ENCODE measurements around the gene LRPPRC. TPM values are rescaled to one million over a fixed set of nuclear protein-coding genes. Genes with fewer than 3 reads are reported as not detected.

LRPPRC gene
- total and polyA plus RNA-seq, 2 experiments from 2014 or later = 27.7 to 38.0 TPM

DNA sequence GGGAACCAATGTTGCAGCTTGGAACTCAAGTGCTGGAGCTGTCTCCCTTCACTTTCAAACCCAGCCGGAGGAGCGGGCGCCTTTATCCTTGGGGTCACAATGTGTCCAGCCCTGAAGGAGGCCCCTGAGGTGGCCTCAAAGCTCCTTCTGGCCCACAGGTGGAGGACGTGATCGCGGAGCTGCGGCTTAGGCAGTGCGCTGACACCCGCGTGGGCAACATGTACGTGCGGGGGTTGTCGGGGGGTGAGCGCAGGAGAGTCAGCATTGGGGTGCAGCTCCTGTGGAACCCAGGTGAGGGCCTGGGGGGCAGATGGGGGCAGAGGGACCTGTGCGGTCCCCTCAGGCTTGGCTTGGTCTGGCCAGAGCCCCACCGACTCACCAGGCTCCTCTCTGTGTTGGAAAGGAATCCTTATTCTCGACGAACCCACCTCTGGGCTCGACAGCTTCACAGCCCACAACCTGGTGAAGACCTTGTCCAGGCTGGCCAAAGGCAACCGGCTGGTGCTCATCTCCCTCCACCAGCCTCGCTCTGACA is 143.5 kb downstream of the LRPPRC start:
- H3K27me3 ChIP-seq (replicated peaks; ENCODE audit: insufficient read depth) = peaks cover 39% of the 10 kb centered on the region
- H3K9me3 ChIP-seq (ENCODE audit: low read depth) = no peaks in the 10 kb centered on the region
- DNase-seq = no peak
- H2AFZ ChIP-seq = no peak overlapping the region
- H3K4me1 ChIP-seq (ENCODE audit: insufficient read depth) = no peaks in the 10 kb centered on the region
- no peak overlapping the region for H3K4me2 ChIP-seq (ENCODE audit: unreplicated experiment)
- no peak overlapping the region for H3K4me3 ChIP-seq
- no peak overlapping the region for H3K27ac ChIP-seq
- H3K36me3 ChIP-seq (ENCODE audit: low read depth) = no peaks in the 10 kb centered on the region
- H3F3A ChIP-seq (ENCODE audit: insufficient read depth) = no peaks in the 10 kb centered on the region
- WGBS, 2 experiments (ENCODE audit: low coverage in 1 of 2, low lambda C conversion rate in 2 of 2, missing lambda C conversion rate in 2 of 2) = 77 to 85% methylated on average over 19 to 21 of the region's 21 CpGs
- no peaks in the 10 kb centered on the region for H3K79me2 ChIP-seq (ENCODE audit: insufficient read depth)
- no peaks in the 10 kb centered on the region for H4K20me1 ChIP-seq (ENCODE audit: insufficient read depth)
- in situ Hi-C loops (cut with MboI) = no loop called here
- no peaks in the 10 kb centered on the region for H3K9me2 ChIP-seq (ENCODE audit: insufficient read depth)
- TF ChIP-seq EZH2 (IDR thresholded peaks at IDR 0.05; ENCODE audit: insufficient read depth, poor library complexity, severe bottlenecking) = no peak
- H3K9ac ChIP-seq = no peak overlapping the region

DNA sequence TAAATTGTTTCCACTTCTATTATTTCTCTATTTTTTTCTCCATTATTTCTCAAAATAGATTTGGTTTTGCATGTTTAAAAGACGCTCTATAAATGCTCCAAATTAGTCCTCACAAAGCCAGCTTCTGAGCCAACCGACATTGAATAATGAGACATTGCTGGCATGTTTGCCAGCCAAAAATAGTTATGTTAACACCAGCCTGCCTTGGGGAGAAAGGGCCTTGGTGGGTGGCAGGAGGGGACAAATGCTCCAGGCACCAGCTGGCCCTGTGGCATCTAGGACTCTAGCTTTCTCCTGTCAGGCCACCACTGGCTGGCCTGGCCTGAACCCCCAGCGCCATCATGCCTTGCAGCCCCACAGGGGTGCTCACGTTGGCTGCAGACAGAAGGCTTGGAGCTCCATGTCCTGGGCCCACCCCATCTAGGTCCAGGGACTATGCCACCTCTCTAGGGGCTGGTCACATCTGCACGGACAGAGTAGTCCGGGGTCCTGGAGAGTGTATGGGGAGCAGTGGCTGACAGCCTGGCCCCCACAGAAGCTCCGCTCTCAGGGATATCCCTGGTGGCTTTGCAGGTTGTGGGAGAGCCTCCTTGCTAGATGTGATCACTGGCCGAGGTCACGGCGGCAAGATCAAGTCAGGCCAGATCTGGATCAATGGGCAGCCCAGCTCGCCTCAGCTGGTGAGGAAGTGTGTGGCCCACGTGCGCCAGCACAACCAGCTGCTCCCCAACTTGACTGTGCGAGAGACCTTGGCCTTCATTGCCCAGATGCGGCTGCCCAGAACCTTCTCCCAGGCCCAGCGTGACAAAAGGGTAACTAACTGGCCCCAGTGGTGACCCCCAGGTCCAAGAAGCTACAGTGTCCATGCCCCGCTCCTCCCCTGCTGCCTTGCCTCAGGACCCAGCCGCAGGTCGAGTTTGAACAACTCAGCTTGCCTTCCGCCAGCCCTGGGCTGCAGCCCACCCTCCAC is 144.5 kb downstream of the LRPPRC start:
- Histone ChIP-seq H3K27me3 (replicated peaks; ENCODE audit: insufficient read depth) (peaks cover 30% of the 10 kb centered on the region), H3K27ac (no peak overlapping the region), H3K9me2 (ENCODE audit: insufficient read depth) (no peaks in the 10 kb centered on the region), H3K9ac (no peak overlapping the region), H3K79me2 (ENCODE audit: insufficient read depth) (no peaks in the 10 kb centered on the region), H4K20me1 (ENCODE audit: insufficient read depth) (no peaks in the 10 kb centered on the region), H2AFZ (no peak overlapping the region), H3K4me3 (no peak overlapping the region), H3K4me2 (ENCODE audit: unreplicated experiment) (no peak overlapping the region), H3K9me3 (ENCODE audit: low read depth) (no peaks in the 10 kb centered on the region), H3K4me1 (ENCODE audit: insufficient read depth) (no peaks in the 10 kb centered on the region), H3F3A (ENCODE audit: insufficient read depth) (no peaks in the 10 kb centered on the region), H3K36me3 (ENCODE audit: low read depth) (no peaks in the 10 kb centered on the region)
- in situ Hi-C loops (cut with MboI) = no loop called here
- 73 to 77% methylated on average over 19 to 20 of the region's 20 CpGs for WGBS, 2 experiments (ENCODE audit: low coverage in 1 of 2, low lambda C conversion rate in 2 of 2, missing lambda C conversion rate in 2 of 2)
- no peak for DNase-seq
- TF ChIP-seq EZH2phosphoT487 (IDR thresholded peaks at IDR 0.05; ENCODE audit: insufficient read depth, low read depth) (no peak), EZH2 (IDR thresholded peaks at IDR 0.05; ENCODE audit: insufficient read depth, poor library complexity, severe bottlenecking) (no peak)

DNA sequence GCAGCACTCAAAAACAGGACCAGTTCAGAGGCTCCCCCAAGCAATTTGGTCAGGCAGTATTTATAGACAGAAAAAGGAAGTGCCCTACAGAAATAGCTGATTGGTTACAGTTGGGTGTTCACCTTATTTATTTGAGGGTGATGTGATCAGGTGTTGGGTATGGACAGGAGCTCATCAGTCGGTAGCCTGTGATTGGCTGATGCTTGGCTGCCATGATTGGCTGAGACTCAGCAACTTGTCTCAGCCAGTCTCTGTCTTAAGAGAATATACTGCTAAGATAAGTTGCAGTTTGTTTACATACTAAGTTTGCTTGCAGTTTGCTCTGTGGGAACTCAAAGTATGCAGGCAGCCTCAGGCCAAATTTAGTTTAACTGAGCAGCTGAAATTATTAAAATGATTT is 147.6 kb downstream of the LRPPRC start:
- no peaks in the 10 kb centered on the region for H3K4me1 ChIP-seq (ENCODE audit: insufficient read depth)
- H3F3A ChIP-seq (ENCODE audit: insufficient read depth) = no peaks in the 10 kb centered on the region
- H3K4me3 ChIP-seq = no peak overlapping the region
- no peak overlapping the region for H3K27ac ChIP-seq
- no peak for DNase-seq
- H3K79me2 ChIP-seq (ENCODE audit: insufficient read depth) = no peaks in the 10 kb centered on the region
- no peak overlapping the region for H3K9ac ChIP-seq
- H3K9me2 ChIP-seq (ENCODE audit: insufficient read depth) = no peaks in the 10 kb centered on the region
- no peaks in the 10 kb centered on the region for H3K9me3 ChIP-seq (ENCODE audit: low read depth)
- in situ Hi-C loops (cut with MboI) = no loop called here
- H3K27me3 ChIP-seq (replicated peaks; ENCODE audit: insufficient read depth) = peaks cover 7% of the 10 kb centered on the region
- H3K36me3 ChIP-seq (ENCODE audit: low read depth) = no peaks in the 10 kb centered on the region
- WGBS, 2 experiments (ENCODE audit: low coverage in 1 of 2, low lambda C conversion rate in 2 of 2, missing lambda C conversion rate in 2 of 2) = 79 to 91% methylated on average over 1 of the region's 1 CpG
- no peak overlapping the region for H3K4me2 ChIP-seq (ENCODE audit: unreplicated experiment)
- H4K20me1 ChIP-seq (ENCODE audit: insufficient read depth) = no peaks in the 10 kb centered on the region
- H2AFZ ChIP-seq = no peak overlapping the region
- no peak for TF ChIP-seq EZH2phosphoT487 (IDR thresholded peaks at IDR 0.05; ENCODE audit: insufficient read depth, low read depth)
- TF ChIP-seq EZH2 (IDR thresholded peaks at IDR 0.05; ENCODE audit: insufficient read depth, poor library complexity, severe bottlenecking) = no peak

DNA sequence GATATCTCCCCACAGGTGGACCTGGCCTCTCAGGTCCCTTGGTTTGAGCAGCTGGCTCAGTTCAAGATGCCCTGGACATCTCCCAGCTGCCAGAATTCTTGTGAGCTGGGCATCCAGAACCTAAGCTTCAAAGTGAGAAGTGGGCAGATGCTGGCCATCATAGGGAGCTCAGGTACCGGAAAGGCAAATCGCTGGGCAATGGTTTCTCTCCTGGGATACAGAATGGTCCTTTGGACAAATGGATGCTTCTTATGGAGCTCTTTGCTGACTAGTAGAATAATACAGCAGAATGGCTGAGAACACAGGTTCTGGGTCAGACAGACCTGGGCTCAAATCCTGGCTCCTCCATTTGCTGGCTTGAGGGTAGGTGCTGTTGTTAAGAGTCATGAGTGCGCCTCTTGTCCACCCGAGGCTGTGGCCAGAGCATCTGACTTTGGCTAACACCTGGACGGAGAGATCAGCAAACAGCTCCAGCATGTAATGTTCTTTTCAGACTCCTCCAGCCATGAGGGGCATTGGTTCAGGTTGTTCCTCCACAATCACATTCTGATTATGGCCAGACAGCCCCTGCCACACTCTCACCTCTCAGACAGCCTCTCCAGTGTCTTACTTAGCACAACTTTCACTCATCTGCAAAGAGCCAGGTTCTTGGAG is 149.5 kb downstream of the LRPPRC start:
- TF ChIP-seq EZH2 (IDR thresholded peaks at IDR 0.05; ENCODE audit: insufficient read depth, poor library complexity, severe bottlenecking) (no peak), EZH2phosphoT487 (IDR thresholded peaks at IDR 0.05; ENCODE audit: insufficient read depth, low read depth) (no peak)
- Histone ChIP-seq H3K9me3 (ENCODE audit: low read depth) (no peaks in the 10 kb centered on the region), H3K4me2 (ENCODE audit: unreplicated experiment) (no peak overlapping the region), H3K4me3 (no peak overlapping the region), H3K79me2 (ENCODE audit: insufficient read depth) (no peaks in the 10 kb centered on the region), H3F3A (ENCODE audit: insufficient read depth) (no peaks in the 10 kb centered on the region), H3K27me3 (replicated peaks; ENCODE audit: insufficient read depth) (peaks cover 5% of the 10 kb centered on the region), H3K4me1 (ENCODE audit: insufficient read depth) (no peaks in the 10 kb centered on the region), H3K27ac (no peak overlapping the region), H4K20me1 (ENCODE audit: insufficient read depth) (no peaks in the 10 kb centered on the region), H3K36me3 (ENCODE audit: low read depth) (no peaks in the 10 kb centered on the region), H2AFZ (no peak overlapping the region), H3K9ac (no peak overlapping the region), H3K9me2 (ENCODE audit: insufficient read depth) (no peaks in the 10 kb centered on the region)
- in situ Hi-C loops (cut with MboI) = no loop called here
- WGBS, 2 experiments (ENCODE audit: low coverage in 1 of 2, low lambda C conversion rate in 2 of 2, missing lambda C conversion rate in 2 of 2) = 81% methylated on average over 5 of the region's 5 CpGs
- DNase-seq = no peak
